ENCODE results near the gene NBPF1. TPM values are rescaled to one million over a fixed set of nuclear protein-coding genes. Genes with fewer than 3 reads are reported as not detected.

NBPF1 gene
- 35.5 and 49.5 TPM in 2 replicates for total RNA-seq

DNA sequence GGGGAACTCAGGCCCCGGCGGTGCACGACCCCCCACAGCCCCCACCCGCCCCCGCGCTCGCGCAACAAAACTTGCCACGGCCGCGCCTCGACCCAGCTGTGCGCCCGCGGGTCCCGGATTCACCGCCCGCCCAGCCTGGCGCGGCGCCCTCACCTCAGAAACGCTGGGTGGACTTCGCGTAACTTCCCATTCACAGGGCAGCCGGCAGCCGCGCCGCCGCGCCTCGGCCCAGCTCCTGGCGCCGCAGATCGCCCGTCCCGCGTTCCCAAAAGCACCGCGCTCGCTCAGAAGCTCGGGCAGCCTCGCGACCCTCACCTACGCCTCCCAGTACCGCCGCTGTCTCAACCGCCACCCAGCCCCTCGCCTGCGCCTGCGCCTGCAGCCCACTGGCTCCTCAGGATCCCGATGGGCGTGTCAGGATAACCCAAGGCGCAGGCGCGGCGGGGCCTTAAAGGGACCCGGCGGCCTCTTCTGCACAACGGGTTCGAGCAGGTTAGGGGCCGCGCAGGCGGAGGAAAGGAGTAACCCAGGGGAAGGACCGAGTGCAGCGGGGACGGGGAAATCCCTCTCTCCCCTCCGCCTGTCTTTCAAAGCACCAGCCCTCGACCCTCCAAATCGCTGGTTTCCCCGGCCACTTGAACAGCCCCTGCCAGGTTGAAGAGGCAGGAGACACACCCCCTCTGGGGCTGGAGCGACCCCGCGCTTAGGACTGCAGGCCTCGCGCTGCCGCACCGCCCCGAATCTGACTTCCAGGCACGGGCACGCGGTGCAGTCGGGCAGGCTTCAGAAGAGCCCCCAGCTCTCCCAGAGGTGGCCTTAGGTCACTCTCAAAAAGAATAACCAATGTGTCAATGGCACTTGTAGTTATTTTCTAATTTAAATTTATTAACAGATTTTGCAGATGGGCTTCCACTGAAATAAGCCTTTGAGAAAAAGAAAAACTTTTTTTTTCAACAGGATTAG is at the start of gene NBPF1:
Gene NBPF1, minus strand, starts transcription at position 380 of the 963 bp plus-strand sequence.

GRCh38 chr1:16514107-16515055 is 99.0 kb downstream of the NBPF1 start, which contains the start of gene RNU1-1:
Gene RNU1-1 (minus strand): TSS chr1:16514285.

Other genes starting within 250 kb of the NBPF1 start
- gene SZRD1, start 246.3 kb downstream of the NBPF1 start, total RNA-seq = 18.1 and 33.5 TPM in 2 replicates
- not detected in 2 replicates for gene SPATA21, start 176.1 kb downstream of the NBPF1 start, total RNA-seq
- 63.9 and 78.9 TPM in 2 replicates for gene NECAP2, start 172.8 kb downstream of the NBPF1 start, total RNA-seq
- gene RNU1-1, start 99.3 kb downstream of the NBPF1 start, total RNA-seq = under 0.01 TPM in 2 replicates
- gene RNU1-3, start 53.4 kb upstream of the NBPF1 start, total RNA-seq = under 0.01 TPM in 2 replicates
- gene RNU1-4, start 127.0 kb upstream of the NBPF1 start, total RNA-seq = under 0.01 TPM in 2 replicates